ENCODE measurements around the gene TMEM9.

DNA sequence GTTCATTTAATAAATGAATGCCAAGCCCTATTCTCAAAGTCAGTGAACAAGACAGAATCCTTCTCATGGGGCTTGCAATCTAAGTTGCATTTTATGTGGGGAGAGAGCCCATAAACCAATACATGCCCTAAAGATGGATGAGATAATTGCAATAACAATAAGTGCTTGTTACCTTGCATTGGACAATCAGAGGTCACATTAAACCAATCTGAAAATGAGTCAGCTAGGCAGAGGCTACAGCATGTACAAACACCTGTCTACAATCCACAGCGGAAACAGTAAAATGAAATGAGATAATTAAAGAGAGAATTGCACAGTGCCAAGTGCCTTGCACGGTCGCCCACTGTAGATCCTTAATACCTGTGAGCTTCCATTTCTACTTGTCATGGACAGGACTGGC is 28.9 kb upstream of the TMEM9 start:
- TF ChIP-seq, protein P1, sequence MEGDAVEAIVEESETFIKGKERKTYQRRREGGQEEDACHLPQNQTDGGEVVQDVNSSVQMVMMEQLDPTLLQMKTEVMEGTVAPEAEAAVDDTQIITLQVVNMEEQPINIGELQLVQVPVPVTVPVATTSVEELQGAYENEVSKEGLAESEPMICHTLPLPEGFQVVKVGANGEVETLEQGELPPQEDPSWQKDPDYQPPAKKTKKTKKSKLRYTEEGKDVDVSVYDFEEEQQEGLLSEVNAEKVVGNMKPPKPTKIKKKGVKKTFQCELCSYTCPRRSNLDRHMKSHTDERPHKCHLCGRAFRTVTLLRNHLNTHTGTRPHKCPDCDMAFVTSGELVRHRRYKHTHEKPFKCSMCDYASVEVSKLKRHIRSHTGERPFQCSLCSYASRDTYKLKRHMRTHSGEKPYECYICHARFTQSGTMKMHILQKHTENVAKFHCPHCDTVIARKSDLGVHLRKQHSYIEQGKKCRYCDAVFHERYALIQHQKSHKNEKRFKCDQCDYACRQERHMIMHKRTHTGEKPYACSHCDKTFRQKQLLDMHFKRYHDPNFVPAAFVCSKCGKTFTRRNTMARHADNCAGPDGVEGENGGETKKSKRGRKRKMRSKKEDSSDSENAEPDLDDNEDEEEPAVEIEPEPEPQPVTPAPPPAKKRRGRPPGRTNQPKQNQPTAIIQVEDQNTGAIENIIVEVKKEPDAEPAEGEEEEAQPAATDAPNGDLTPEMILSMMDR (conservative IDR thresholded peaks at IDR 0.05; ENCODE audit: low read length): no peak
- no peak for TF ChIP-seq EZH2phosphoT487 (IDR thresholded peaks at IDR 0.05; ENCODE audit: borderline replicate concordance, low read depth, low read length)

All from OCI-LY7 (cell line).